Endothelial cell of umbilical vein (primary cell): ENCODE measurements around the gene PLCXD1. TPM values are rescaled to one million over a fixed set of nuclear protein-coding genes. Genes with fewer than 3 reads are reported as not detected.

ENCODE experiments used
- BruUV-seq: library from RNA; stranded (reverse); fragments of 400-500 nt; replicated peaks from 2 replicates; lab custom pipeline; 2021; lab: Mats Ljungman, UMichigan
- CTCF ChIA-PET: fragments of 300-600, 350-600 bp; sonication (Branson Sonifier 250); formaldehyde crosslinking; loops from one replicate; lab custom pipeline; 2021; ENCODE audit warnings: antibody characterized with exemption, inconsistent platforms; lab: Charles Lee
- POLR2A ChIA-PET: fragments of 300-600, 350-600 bp; sonication (Branson Sonifier 250); formaldehyde crosslinking; loops from one replicate; lab custom pipeline; 2021; ENCODE audit warnings: antibody characterized with exemption, inconsistent platforms; lab: Charles Lee
- DNase-seq: peaks from one replicate; pipeline ENCODE4 v3.0.0-alpha.2; 2011; ENCODE audit warnings: low read depth, low spot score
- FAIRE-seq: peaks from 2 replicates; lab custom pipeline; 2011; peaks lifted over from hg19 to GRCh38; lab: Jason Lieb, UNC
- H2AFZ ChIP-seq: 2 replicates; pipeline ENCODE4 v1.6.0; 2012; ENCODE audit warnings: low read depth, low read length, control low read depth, inconsistent platforms
- H3K27ac ChIP-seq: 2 replicates; pipeline ENCODE4 v1.5.1; 2011; ENCODE audit warnings: low read depth, mild to moderate bottlenecking, control low read depth, low read length, moderate library complexity; ENCODE audit not compliant: insufficient read depth
- H3K27me3 ChIP-seq, 2 experiments: 2 replicates each; pipeline versions ENCODE4 v1.6.0 to v1.6.1; 2011; ENCODE audit warnings: low read length in 2 of 2, mixed read lengths in 1 of 2; ENCODE audit not compliant: control insufficient read depth in 2 of 2, insufficient read depth in 2 of 2
- H3K36me3 ChIP-seq, 2 experiments: 2 replicates in 1 of 2; 3 replicates in 1 of 2; pipeline ENCODE4 v1.5.1; 2011; ENCODE audit warnings: low read length in 2 of 2, mild to moderate bottlenecking in 1 of 2, moderate library complexity in 1 of 2; ENCODE audit not compliant: control insufficient read depth in 2 of 2, insufficient read depth in 2 of 2; ENCODE audit errors: extremely low read depth in 1 of 2
- H3K4me1 ChIP-seq: 3 replicates; pipeline ENCODE4 v1.5.1; 2011; ENCODE audit warnings: mild to moderate bottlenecking, low read length; ENCODE audit not compliant: control insufficient read depth, insufficient read depth; ENCODE audit errors: extremely low read depth
- H3K4me2 ChIP-seq: 2 replicates; pipeline ENCODE4 v1.6.1; 2011; ENCODE audit warnings: low read length, control low read depth, mixed read lengths; ENCODE audit not compliant: insufficient read depth
- H3K4me3 ChIP-seq, 3 experiments: fragments of 200-600 bp in 1 of 3; sonication (generic), shearing (Covaris generic) in 1 of 3; replicated peaks in 1 of 3; 2 replicates each; pipeline ENCODE4 v1.5.1; 2011 to 2016; ENCODE audit warnings: control low read depth in 3 of 3, low read length in 3 of 3, mild to moderate bottlenecking in 2 of 3, inconsistent platforms in 1 of 3, low read depth in 1 of 3, moderate library complexity in 1 of 3; ENCODE audit not compliant: insufficient read depth in 1 of 3
- H3K79me2 ChIP-seq: 2 replicates; pipeline ENCODE4 v1.6.0; 2012; ENCODE audit warnings: low read length, inconsistent platforms; ENCODE audit not compliant: control insufficient read depth, insufficient read depth
- H3K9ac ChIP-seq: replicated peaks from 2 replicates; pipeline ENCODE3; 2011; ENCODE audit warnings: low read length, control low read depth; ENCODE audit not compliant: insufficient read depth; ENCODE audit errors: extremely low read depth
- H3K9me1 ChIP-seq: replicated peaks from 3 replicates; pipeline ENCODE4 v1.6.0; 2011; ENCODE audit warnings: mild to moderate bottlenecking, low read length; ENCODE audit not compliant: control insufficient read depth, insufficient read depth; ENCODE audit errors: extremely low read depth
- H3K9me3 ChIP-seq: replicated peaks from 2 replicates; pipeline ENCODE4 v1.5.1; 2012; ENCODE audit warnings: low read length, inconsistent platforms; ENCODE audit not compliant: control insufficient read depth, insufficient read depth
- H4K20me1 ChIP-seq: replicated peaks from 2 replicates; pipeline ENCODE3; 2011; ENCODE audit warnings: mild to moderate bottlenecking, low read length; ENCODE audit not compliant: control insufficient read depth, insufficient read depth; ENCODE audit errors: extremely low read depth
- EZH2 ChIP-seq: IDR thresholded peaks from 2 replicates; pipeline ENCODE4 v1.6.1; 2012; ENCODE audit warnings: borderline replicate concordance, low read depth, mild to moderate bottlenecking, moderate library complexity, low read length, inconsistent platforms; ENCODE audit not compliant: severe bottlenecking
- FOS ChIP-seq: IDR thresholded peaks from 2 replicates; pipeline ENCODE4 v1.6.1; 2011; ENCODE audit warnings: mild to moderate bottlenecking, low read length, moderate library complexity, borderline replicate concordance; ENCODE audit not compliant: insufficient read depth
- GATA2 ChIP-seq: IDR thresholded peaks from 2 replicates; pipeline ENCODE4 v1.7.0; 2011; ENCODE audit warnings: low read depth, mild to moderate bottlenecking, moderate library complexity, mixed read lengths, low read length; ENCODE audit not compliant: insufficient read length, insufficient read depth
- JUN ChIP-seq: IDR thresholded peaks from 2 replicates; pipeline ENCODE4 v1.6.1; 2011; ENCODE audit warnings: borderline replicate concordance, low read depth; ENCODE audit not compliant: insufficient read length, insufficient read depth
- MYC ChIP-seq: IDR thresholded peaks from one replicate; pipeline ENCODE4 v1.6.1; 2011; ENCODE audit warnings: mild to moderate bottlenecking, low read depth, low read length
- POLR2A ChIP-seq: IDR thresholded peaks from 2 replicates; pipeline ENCODE4 v1.6.1; 2012; ENCODE audit warnings: low read depth, mild to moderate bottlenecking, control low read depth, low read length
- POLR2AphosphoS5 ChIP-seq: IDR thresholded peaks from 2 replicates; pipeline ENCODE4 v1.6.1; 2012; ENCODE audit warnings: low read depth, mild to moderate bottlenecking, control low read depth, low read length, moderate library complexity; ENCODE audit not compliant: insufficient read depth
- dilution Hi-C: fragments of 300-500 bp; cut with MboI; formaldehyde crosslinking; loops from one replicate; pipeline ENCODE4 v1.15.0; 2019; ENCODE audit warnings: low sequenced_read_pairs; ENCODE audit not compliant: extremely low pct_ligation_motif_present
- intact Hi-C: fragments of 100-400 bp; cut with micrococcal nuclease; formaldehyde crosslinking; loops from one replicate; pipeline ENCODE4 v1.10.0; 2022
- polyA plus RNA-seq, 4 experiments: library from polyadenylated mRNA; depleted of rRNA in 3 of 4; stranded (reverse) in 3 of 4; unstranded in 1 of 4; fragments of >200 nt; gene quantifications; 2 replicates each; pipeline versions ENCODE4 v1.2.1 to v1.2.3, GENCODE V29; 2011 to 2012; ENCODE audit warnings: missing spikeins in 1 of 4
- total RNA-seq: library from RNA; stranded (reverse); gene quantifications from 2 replicates; pipeline ENCODE4 v1.2.3, GENCODE V29; 2021
- TF ChIP-seq, protein P1 (sequence below): IDR thresholded peaks from 2 replicates; pipeline ENCODE4 v1.6.1; 2011; ENCODE audit not compliant: insufficient read depth, insufficient read length
- TF ChIP-seq, protein P2 (sequence below), 2 donors: IDR thresholded peaks; 1 replicate in 1 of 2; 2 replicates in 1 of 2; pipeline ENCODE4 v1.5.1; 2011; ENCODE audit warnings: low read length in 2 of 2, mild to moderate bottlenecking in 2 of 2, moderate library complexity in 2 of 2, control low read depth in 1 of 2, inconsistent platforms in 1 of 2, low read depth in 1 of 2; ENCODE audit not compliant: insufficient read depth in 1 of 2; ENCODE audit errors: extremely low read depth in 1 of 2

The PLCXD1 gene
- total and polyA plus RNA-seq, 2 donors (not counting 3 experiments of a cell fraction or from before 2014, with no cell fraction given): 11.7 to 16.8 TPM

DNA sequence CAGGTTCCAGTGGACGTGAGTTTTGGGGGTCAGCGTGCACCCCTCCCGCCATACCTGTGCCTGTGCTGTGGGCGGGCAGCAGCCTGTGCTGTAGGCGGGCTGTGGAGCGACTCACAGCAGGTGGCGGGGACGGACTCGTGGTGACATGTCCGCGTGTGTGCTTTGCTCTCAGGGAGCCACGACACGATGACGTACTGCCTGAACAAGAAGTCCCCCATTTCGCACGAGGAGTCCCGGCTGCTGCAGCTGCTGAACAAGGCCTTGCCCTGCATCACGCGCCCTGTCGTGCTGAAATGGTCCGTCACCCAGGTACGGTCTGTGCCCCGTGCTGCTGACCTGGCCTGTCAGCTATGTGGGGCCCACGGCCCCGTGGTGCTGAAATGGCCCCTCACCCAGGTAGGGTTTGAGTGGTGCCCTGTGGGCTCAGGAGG lies 7.4 kb downstream of the PLCXD1 start:
- Histone ChIP-seq H3K36me3 (peaks cover 0 to 3% of the 10 kb centered on the region in 2 experiments), H3K4me1 (no peaks in the 10 kb centered on the region), H3K27ac (no peak overlapping the region), H3K4me2 (no peak overlapping the region), H3K4me3 (no peak overlapping the region), H3K9ac (no peak overlapping the region), H3K9me1 (no peaks in the 10 kb centered on the region), H2AFZ (no peak overlapping the region), H3K79me2 (no peaks in the 10 kb centered on the region), H3K27me3 (no peaks in the 10 kb centered on the region), H3K9me3 (no peaks in the 10 kb centered on the region), H4K20me1 (no peaks in the 10 kb centered on the region)
- dilution Hi-C loops (no loop called here), intact Hi-C loops (no loop called here)
- no peak for FAIRE-seq
- TF ChIP-seq MYC: no peak
- no peak for TF ChIP-seq POLR2AphosphoS5
- no peak for TF ChIP-seq FOS
- TF ChIP-seq POLR2A: no peak
- TF ChIP-seq GATA2: no peak
- no peak for TF ChIP-seq JUN
- TF ChIP-seq EZH2: no peak
- TF ChIP-seq, protein P1, sequence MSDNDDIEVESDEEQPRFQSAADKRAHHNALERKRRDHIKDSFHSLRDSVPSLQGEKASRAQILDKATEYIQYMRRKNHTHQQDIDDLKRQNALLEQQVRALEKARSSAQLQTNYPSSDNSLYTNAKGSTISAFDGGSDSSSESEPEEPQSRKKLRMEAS: no peak
- TF ChIP-seq, protein P2, sequence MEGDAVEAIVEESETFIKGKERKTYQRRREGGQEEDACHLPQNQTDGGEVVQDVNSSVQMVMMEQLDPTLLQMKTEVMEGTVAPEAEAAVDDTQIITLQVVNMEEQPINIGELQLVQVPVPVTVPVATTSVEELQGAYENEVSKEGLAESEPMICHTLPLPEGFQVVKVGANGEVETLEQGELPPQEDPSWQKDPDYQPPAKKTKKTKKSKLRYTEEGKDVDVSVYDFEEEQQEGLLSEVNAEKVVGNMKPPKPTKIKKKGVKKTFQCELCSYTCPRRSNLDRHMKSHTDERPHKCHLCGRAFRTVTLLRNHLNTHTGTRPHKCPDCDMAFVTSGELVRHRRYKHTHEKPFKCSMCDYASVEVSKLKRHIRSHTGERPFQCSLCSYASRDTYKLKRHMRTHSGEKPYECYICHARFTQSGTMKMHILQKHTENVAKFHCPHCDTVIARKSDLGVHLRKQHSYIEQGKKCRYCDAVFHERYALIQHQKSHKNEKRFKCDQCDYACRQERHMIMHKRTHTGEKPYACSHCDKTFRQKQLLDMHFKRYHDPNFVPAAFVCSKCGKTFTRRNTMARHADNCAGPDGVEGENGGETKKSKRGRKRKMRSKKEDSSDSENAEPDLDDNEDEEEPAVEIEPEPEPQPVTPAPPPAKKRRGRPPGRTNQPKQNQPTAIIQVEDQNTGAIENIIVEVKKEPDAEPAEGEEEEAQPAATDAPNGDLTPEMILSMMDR (IDR thresholded peaks at IDR 0.05; ENCODE audit: extremely low read depth in 1 of 2, insufficient read depth in 1 of 2, low read depth in 1 of 2, low read length in 2 of 2): no peak
- ChIA-PET POLR2A (no interaction called here), CTCF (no interaction called here)
- no peak for DNase-seq
- no TSS peak for BruUV-seq
